Measurements from ENCODE around the gene HMGXB3.

- TF ChIP-seq CTCF (IDR thresholded peaks at IDR 0.05; ENCODE audit: low read depth, low read length, missing input control) (no peak), YY1 (IDR thresholded peaks at IDR 0.05) (no peak), MAX (IDR thresholded peaks at IDR 0.05) (no peak), GABPA (IDR thresholded peaks at IDR 0.05 in 1 of 2, conservative IDR thresholded peaks at IDR 0.05 in 1 of 2) (no peak), RAD21 (IDR thresholded peaks at IDR 0.05) (no peak), JUND (IDR thresholded peaks at IDR 0.05) (no peak), EGR1 (IDR thresholded peaks at IDR 0.05; ENCODE audit: low read depth in 2 of 2) (no peak), FOXA1 (IDR thresholded peaks at IDR 0.05) (no peak), REST (IDR thresholded peaks at IDR 0.05) (no peak), TAF1 (conservative IDR thresholded peaks at IDR 0.05) (no peak)
These were observed 63.1 kb downstream of the HMGXB3 start for GRCh38 chr5:150063638-150064037.
